ENCODE measurements around the gene UPF2. TPM values are rescaled to one million over a fixed set of nuclear protein-coding genes. Genes with fewer than 3 reads are reported as not detected.
A peak's percentile ranks its signal among the peaks of the same experiment; 100 is the strongest.

The UPF2 gene
- total and polyA plus RNA-seq, 8 donors: 6.1 to 12.5 (median 9.0) TPM

DNA sequence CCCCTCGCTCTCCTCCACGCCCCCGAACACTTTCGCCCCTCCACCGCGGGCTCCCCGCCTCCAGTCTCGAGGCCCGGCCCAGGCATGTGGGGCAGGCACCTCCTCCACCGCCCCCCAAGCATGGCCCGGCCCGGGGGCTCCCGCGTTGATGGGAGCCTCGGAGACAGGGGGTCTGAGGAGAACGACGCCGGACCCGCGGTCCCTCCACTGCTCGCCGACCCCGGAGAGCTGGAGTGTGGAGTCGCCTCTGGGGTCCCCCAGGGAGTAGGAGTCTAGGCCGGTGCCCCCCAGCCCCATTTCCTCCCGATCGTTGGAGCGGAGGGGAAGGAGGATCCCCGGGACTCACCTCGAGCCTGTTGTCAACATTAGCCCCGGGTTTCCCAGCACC lies 206 bp downstream of the UPF2 start:
- Histone ChIP-seq H3K4me1 (peaks cover 0 to 13% (median 7%) of the 10 kb centered on the region in 3 donors), H3K9me3 (no peaks in the 10 kb centered on the region), H3K27me3 (no peaks in the 10 kb centered on the region), H3K27ac (peak overlapping the region; percentile 95 to 100 (median 99)), H3K4me3 (peak overlapping the region; percentile 88 to 99 (median 94)), H3K36me3 (no peaks in the 10 kb centered on the region)
- ATAC-seq (peak; percentile 1 to 19 (median 15)), FAIRE-seq (no peak), DNase-seq (peak in 2 of 6 donors; percentile 63 to 74)
- intact Hi-C loops (cut with DNase I): no loop called here
- WGBS, 2 donors: 1% methylated on average over 23 to 31 of the region's 31 CpGs
- TF ChIP-seq, protein P1, sequence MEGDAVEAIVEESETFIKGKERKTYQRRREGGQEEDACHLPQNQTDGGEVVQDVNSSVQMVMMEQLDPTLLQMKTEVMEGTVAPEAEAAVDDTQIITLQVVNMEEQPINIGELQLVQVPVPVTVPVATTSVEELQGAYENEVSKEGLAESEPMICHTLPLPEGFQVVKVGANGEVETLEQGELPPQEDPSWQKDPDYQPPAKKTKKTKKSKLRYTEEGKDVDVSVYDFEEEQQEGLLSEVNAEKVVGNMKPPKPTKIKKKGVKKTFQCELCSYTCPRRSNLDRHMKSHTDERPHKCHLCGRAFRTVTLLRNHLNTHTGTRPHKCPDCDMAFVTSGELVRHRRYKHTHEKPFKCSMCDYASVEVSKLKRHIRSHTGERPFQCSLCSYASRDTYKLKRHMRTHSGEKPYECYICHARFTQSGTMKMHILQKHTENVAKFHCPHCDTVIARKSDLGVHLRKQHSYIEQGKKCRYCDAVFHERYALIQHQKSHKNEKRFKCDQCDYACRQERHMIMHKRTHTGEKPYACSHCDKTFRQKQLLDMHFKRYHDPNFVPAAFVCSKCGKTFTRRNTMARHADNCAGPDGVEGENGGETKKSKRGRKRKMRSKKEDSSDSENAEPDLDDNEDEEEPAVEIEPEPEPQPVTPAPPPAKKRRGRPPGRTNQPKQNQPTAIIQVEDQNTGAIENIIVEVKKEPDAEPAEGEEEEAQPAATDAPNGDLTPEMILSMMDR (IDR thresholded peaks at IDR 0.05): no peak

DNA sequence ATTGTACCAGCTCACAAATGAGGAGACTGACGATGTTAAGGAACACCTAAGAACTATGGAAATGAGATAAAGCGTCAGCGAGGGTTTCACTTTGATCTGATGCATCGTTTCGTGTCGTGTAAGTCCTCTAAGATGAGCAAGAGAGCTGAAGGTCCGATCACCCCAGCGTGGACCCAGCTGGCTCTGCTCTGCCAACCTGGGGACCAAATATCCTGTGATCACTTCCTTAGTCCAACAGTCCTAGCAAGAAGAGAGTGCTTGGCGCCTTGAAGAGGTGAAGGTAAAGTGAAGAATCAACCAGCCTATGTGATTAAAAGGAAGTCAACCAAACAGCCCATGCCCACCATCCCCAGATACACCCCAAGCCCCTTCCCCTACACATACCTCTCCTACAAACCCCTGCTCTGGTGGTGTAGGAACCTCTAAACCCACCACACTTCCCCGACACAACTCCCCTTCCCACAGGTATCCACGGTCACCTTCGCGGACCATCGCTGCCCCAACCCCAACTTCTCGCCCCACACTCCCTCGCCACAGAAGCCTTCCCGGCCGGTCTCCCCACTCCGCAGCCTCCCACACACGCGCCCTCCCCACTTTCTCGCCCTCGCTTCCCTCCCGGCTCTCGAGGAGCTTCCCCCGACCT lies 722 bp downstream of the UPF2 start:
- Histone ChIP-seq H3K9me3 (no peaks in the 10 kb centered on the region), H3K36me3 (no peaks in the 10 kb centered on the region), H3K27me3 (no peaks in the 10 kb centered on the region), H3K27ac (peak overlapping the region; percentile 95 to 100 (median 99)), H3K4me1 (peaks cover 0 to 13% (median 7%) of the 10 kb centered on the region in 3 donors), H3K4me3 (peak overlapping the region; percentile 88 to 99 (median 94))
- FAIRE-seq (no peak), DNase-seq (peak in 1 of 6 donors; percentile 37), ATAC-seq (peak; percentile 0 to 18 (median 12))
- intact Hi-C loops (cut with DNase I): no loop called here
- TF ChIP-seq, protein P1 (IDR thresholded peaks at IDR 0.05): no peak
- 1% methylated on average over 26 of the region's 26 CpGs for WGBS, 2 donors

DNA sequence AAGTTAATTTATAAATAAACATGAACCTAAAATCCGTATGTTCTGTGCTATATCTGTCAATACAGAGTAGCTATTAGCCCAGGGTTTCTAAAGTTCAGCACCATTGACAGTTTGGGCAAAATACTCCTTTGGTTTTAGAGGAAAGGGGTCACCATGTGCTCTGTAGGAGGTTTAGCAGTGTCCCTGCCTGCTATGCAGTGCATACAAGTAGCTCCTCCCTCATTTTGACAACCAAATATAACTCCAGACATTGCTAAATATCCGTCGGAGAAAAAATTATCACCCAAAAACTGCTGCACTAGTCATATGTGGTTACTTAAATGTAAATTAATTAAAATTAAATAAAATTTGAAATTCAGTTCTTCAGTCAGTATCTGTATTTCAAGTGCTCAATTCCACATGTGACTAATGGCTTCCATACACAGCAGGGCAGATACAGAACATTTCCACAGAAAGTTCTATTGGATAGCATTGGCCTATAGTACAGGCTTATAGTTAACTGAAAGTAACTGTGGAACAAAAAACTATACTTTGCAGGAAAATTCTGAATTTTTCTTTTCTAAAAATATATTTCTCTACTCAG lies 6.4 kb downstream of the UPF2 start:
- H3K36me3 ChIP-seq: peaks cover 0 to 20% (median 4%) of the 10 kb centered on the region in 3 donors
- FAIRE-seq: no peak
- no peak for DNase-seq
- 69 to 70% methylated on average over 3 of the region's 3 CpGs for WGBS, 2 donors
- intact Hi-C loops (cut with DNase I): no loop called here
- no peaks in the 10 kb centered on the region for H3K27me3 ChIP-seq
- H3K9me3 ChIP-seq: no peaks in the 10 kb centered on the region
- no peak overlapping the region for H3K4me3 ChIP-seq
- H3K27ac ChIP-seq: no peak overlapping the region
- peaks cover 0 to 11% (median 7%) of the 10 kb centered on the region in 3 donors for H3K4me1 ChIP-seq
- TF ChIP-seq, protein P1 (IDR thresholded peaks at IDR 0.05): no peak
- ATAC-seq: no peak

DNA sequence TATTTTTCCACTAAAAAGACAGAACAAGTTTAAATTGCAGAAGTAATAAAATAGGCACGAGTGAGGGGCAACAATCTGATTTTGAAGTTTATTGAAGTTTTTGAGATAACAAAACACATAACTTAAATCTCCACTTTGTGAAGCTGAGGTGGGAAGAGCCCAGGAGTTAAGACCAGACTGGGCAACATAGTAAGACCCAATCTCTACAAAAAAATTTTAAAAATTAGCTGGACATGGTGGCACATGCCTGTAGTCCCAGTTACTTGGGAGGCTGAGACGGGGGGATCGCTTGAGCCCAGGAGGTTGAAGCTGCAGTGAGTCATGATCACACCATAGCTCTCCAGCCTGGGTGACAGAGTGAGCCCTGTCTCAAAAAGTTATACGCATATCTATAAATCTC lies 11.2 kb downstream of the UPF2 start:
- ATAC-seq: no peak
- DNase-seq: no peak
- no peaks in the 10 kb centered on the region for H3K4me1 ChIP-seq
- H3K4me3 ChIP-seq: no peak overlapping the region
- intact Hi-C loops (cut with DNase I): no loop called here
- TF ChIP-seq, protein P1 (IDR thresholded peaks at IDR 0.05): no peak
- no peak overlapping the region for H3K27ac ChIP-seq
- no peak for FAIRE-seq
- 88 to 91% methylated on average over 4 of the region's 4 CpGs for WGBS, 2 donors
- H3K27me3 ChIP-seq: no peaks in the 10 kb centered on the region
- H3K36me3 ChIP-seq: peaks cover 0 to 36% (median 4%) of the 10 kb centered on the region in 3 donors
- H3K9me3 ChIP-seq: no peaks in the 10 kb centered on the region

DNA sequence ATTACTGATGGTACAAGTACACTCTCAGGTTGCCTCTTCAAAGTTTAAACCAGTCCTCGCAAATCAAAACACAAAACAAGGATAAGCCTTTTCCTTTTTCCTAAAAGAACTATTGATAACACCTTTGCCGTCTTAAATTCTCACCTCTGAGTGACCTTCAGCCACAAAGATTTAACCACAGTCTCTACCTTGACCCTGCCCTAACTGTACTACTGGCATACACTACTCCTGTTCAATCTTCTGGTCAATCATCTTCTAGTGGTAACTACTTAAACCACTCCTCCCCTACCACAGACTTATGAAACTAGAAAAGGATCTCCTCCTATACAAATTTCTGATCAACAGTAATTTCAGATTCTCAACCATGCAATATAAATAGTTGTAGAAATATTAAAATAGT lies 15.1 kb downstream of the UPF2 start:
- no peaks in the 10 kb centered on the region for H3K27me3 ChIP-seq
- H3K9me3 ChIP-seq: no peaks in the 10 kb centered on the region
- H3K36me3 ChIP-seq: peaks cover 0 to 16% (median 0%) of the 10 kb centered on the region in 3 donors
- no peak overlapping the region for H3K4me3 ChIP-seq
- peaks cover 0 to 4% (median 0%) of the 10 kb centered on the region in 3 donors for H3K4me1 ChIP-seq
- TF ChIP-seq, protein P1 (IDR thresholded peaks at IDR 0.05): no peak
- no peak for FAIRE-seq
- ATAC-seq: no peak
- DNase-seq: no peak
- 50 to 67% methylated on average over 2 of the region's 2 CpGs for WGBS, 2 donors
- no peak overlapping the region for H3K27ac ChIP-seq
- intact Hi-C loops (cut with DNase I): no loop called here

Measured in pancreas (tissue), 10 donors.